Stomach (tissue), 9 donors: ENCODE results near the gene BAG1. TPM values are rescaled to one million over a fixed set of nuclear protein-coding genes. Genes with fewer than 3 reads are reported as not detected.
A peak's percentile ranks its signal among the peaks of the same experiment; 100 is the strongest.

Experiments
- DNase-seq, 2 donors: peaks; one replicate each; pipeline versions ENCODE4 v3.0.0 to v3.0.0-alpha.2; 2013 to 2019
- H3K27ac ChIP-seq, 5 donors: fragments of 200-600 bp in 4 of 5; sonication (generic) in 4 of 5; one replicate each; pipeline ENCODE4 v1.5.1; 2013 to 2019; ENCODE audit warnings: mild to moderate bottlenecking in 1 of 5, moderate library complexity in 1 of 5
- H3K27me3 ChIP-seq, 3 donors: fragments of 200-600 bp; sonication (generic); one replicate each; pipeline ENCODE4 v1.5.1; 2017 to 2019; ENCODE audit warnings: mixed run types in 1 of 3
- H3K36me3 ChIP-seq, 4 donors: fragments of 200-600 bp; sonication (generic); 1 replicate in 3 of 4; 2 replicates in 1 of 4; pipeline ENCODE4 v1.5.1; 2016 to 2019
- H3K4me1 ChIP-seq, 4 donors: fragments of 200-600 bp; sonication (generic); one replicate each; pipeline ENCODE4 v1.5.1; 2016 to 2019
- H3K4me3 ChIP-seq, 4 donors: fragments of 200-600 bp; sonication (generic) in 3 of 4; one replicate each; pipeline ENCODE4 v1.5.1; 2016 to 2019; ENCODE audit warnings: mild to moderate bottlenecking in 1 of 4
- H3K9me3 ChIP-seq, 4 donors: fragments of 200-600 bp; sonication (generic); one replicate each; pipeline ENCODE4 v1.5.1; 2016 to 2019
- EP300 ChIP-seq: sonication (generic); formaldehyde crosslinking; IDR thresholded peaks from one replicate; pipeline ENCODE4 v1.6.1; 2017; ENCODE audit warnings: antibody characterized with exemption
- POLR2A ChIP-seq, 4 donors: fragments of 450-650 bp; IDR thresholded peaks; one replicate each; pipeline ENCODE4 v1.6.1; 2016; ENCODE audit warnings: antibody characterized with exemption in 4 of 4, control low read depth in 2 of 4, mild to moderate bottlenecking in 1 of 4, moderate library complexity in 1 of 4
- POLR2AphosphoS5 ChIP-seq, 3 donors: sonication (generic); formaldehyde crosslinking; IDR thresholded peaks; one replicate each; pipeline ENCODE4 v1.6.1; 2016; ENCODE audit warnings: antibody characterized with exemption in 3 of 3
- WGBS, 5 donors: extraction: QIAGEN DNeasy Blood & Tissue Kit in 3 of 5; methylation state at CpG; one replicate each; pipeline versions ENCODE4 v1.1.5 to v1.1.7; 2013 to 2018; 5-methylcytosine and 5-hydroxymethylcytosine counted together
- intact Hi-C: fragments of 100-400 bp; cut with DNase I; formaldehyde crosslinking; loops from one replicate; pipeline ENCODE4 v1.15.1; 2023; ENCODE audit warnings: low total_unique reads
- polyA plus RNA-seq, 3 donors: library from polyadenylated mRNA; stranded (reverse); fragments of 200-250 nt; gene quantifications; one replicate each; pipeline ENCODE4 v1.2.3, GENCODE V29; 2013
- total RNA-seq, 5 donors: library from RNA; depleted of rRNA; stranded (reverse); fragments of >200 nt; gene quantifications; one replicate each; pipeline versions ENCODE4 v1.1.0 to v1.2.3, GENCODE V29; 2014 to 2016
- TF ChIP-seq, protein P1 (sequence below), 7 experiments: fragments of 450-650 bp in 4 of 7; fragments of 200-600 bp in 3 of 7; sonication (generic) in 3 of 7; IDR thresholded peaks; one replicate each; pipeline ENCODE4 v1.5.1; 2016 to 2019; ENCODE audit warnings: antibody characterized with exemption in 7 of 7, control low read depth in 2 of 7, mild to moderate bottlenecking in 1 of 7
- donor health status: healthy with polysubstance abuse.
- donor health status: Bipolar disorder and iron deficiency.
- donor health status: healthy.

Gene BAG1
- total and polyA plus RNA-seq, 8 donors, result 2.3 to 461 (median 132) TPM

GRCh38 chr9:33289936-33290246 is 25.4 kb upstream of the BAG1 start:
- TF ChIP-seq, protein P1, sequence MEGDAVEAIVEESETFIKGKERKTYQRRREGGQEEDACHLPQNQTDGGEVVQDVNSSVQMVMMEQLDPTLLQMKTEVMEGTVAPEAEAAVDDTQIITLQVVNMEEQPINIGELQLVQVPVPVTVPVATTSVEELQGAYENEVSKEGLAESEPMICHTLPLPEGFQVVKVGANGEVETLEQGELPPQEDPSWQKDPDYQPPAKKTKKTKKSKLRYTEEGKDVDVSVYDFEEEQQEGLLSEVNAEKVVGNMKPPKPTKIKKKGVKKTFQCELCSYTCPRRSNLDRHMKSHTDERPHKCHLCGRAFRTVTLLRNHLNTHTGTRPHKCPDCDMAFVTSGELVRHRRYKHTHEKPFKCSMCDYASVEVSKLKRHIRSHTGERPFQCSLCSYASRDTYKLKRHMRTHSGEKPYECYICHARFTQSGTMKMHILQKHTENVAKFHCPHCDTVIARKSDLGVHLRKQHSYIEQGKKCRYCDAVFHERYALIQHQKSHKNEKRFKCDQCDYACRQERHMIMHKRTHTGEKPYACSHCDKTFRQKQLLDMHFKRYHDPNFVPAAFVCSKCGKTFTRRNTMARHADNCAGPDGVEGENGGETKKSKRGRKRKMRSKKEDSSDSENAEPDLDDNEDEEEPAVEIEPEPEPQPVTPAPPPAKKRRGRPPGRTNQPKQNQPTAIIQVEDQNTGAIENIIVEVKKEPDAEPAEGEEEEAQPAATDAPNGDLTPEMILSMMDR (IDR thresholded peaks at IDR 0.05), result no peak
- no peak for TF ChIP-seq EP300
- TF ChIP-seq POLR2AphosphoS5 (IDR thresholded peaks at IDR 0.05), result no peak
- no peak for TF ChIP-seq POLR2A (IDR thresholded peaks at IDR 0.05)
- no peaks in the 10 kb centered on the region for H3K9me3 ChIP-seq
- H3K36me3 ChIP-seq, result peaks cover 4 to 38% (median 28%) of the 10 kb centered on the region in 4 donors
- WGBS, 5 donors, result 0 to 1% (median 0%) methylated on average over 14 of the region's 14 CpGs
- H3K27ac ChIP-seq, result peak overlapping the region; percentile 93 to 99 (median 98)
- peak overlapping the region; percentile 61 to 84 (median 76) for H3K4me3 ChIP-seq
- intact Hi-C loops, result no loop called here
- DNase-seq, result no peak
- H3K4me1 ChIP-seq, result peaks cover 27 to 70% (median 57%) of the 10 kb centered on the region in 4 donors
- H3K27me3 ChIP-seq, result no peaks in the 10 kb centered on the region

DNA sequence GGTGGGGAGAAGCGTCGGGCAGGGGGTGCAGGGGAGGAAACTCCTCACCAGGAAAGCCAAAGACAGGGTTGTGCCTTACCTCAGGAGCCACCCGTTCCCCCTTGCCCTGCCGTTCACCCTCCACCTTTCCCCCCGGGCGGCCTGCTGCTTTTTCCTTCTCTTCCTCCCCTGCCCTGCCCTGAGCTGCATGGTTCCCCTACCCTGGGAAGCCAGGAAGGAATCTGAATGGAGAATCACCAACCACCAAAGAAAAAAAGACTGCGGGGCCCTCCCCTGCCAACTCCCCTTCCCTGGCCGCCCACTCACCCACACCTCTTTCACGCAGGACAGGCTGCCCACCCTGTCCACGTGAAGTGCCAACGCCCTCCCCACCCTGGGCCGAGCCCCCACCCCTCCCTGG is 25.0 kb upstream of the BAG1 start:
- H3K4me3 ChIP-seq, result peak overlapping the region; percentile 61 to 84 (median 76)
- H3K36me3 ChIP-seq, result peaks cover under 1 to 34% (median 24%) of the 10 kb centered on the region in 4 donors
- intact Hi-C loops, result no loop called here
- 3 to 13% (median 7%) methylated on average over 10 to 12 of the region's 12 CpGs for WGBS, 5 donors
- peaks cover 27 to 66% (median 54%) of the 10 kb centered on the region in 4 donors for H3K4me1 ChIP-seq
- TF ChIP-seq, protein P1 (IDR thresholded peaks at IDR 0.05), result no peak
- TF ChIP-seq EP300, result no peak
- no peak for TF ChIP-seq POLR2A (IDR thresholded peaks at IDR 0.05)
- TF ChIP-seq POLR2AphosphoS5 (IDR thresholded peaks at IDR 0.05), result no peak
- peak overlapping the region; percentile 86 to 99 (median 98) for H3K27ac ChIP-seq
- no peaks in the 10 kb centered on the region for H3K9me3 ChIP-seq
- peak in 1 of 2 donors; percentile 66 for DNase-seq
- H3K27me3 ChIP-seq, result no peaks in the 10 kb centered on the region

GRCh38 chr9:33288828-33289483 is 24.4 kb upstream of the BAG1 start:
- peak in 1 of 2 donors; percentile 34 for DNase-seq
- H3K36me3 ChIP-seq, result peaks cover 0 to 29% (median 24%) of the 10 kb centered on the region in 4 donors

GRCh38 chr9:33288235-33288634 is 23.7 kb upstream of the BAG1 start:
- Histone ChIP-seq H3K36me3 (peaks cover 4 to 30% (median 27%) of the 10 kb centered on the region in 4 donors), H3K27ac (peak overlapping the region in 4 of 5 donors; percentile 94 to 99 (median 98)), H3K27me3 (no peaks in the 10 kb centered on the region), H3K4me3 (no peak overlapping the region), H3K9me3 (no peaks in the 10 kb centered on the region), H3K4me1 (peaks cover 27 to 53% (median 46%) of the 10 kb centered on the region in 4 donors)
- 41 to 77% (median 60%) methylated on average over 4 of the region's 4 CpGs for WGBS, 5 donors
- peak in 1 of 2 donors; percentile 30 for DNase-seq
- intact Hi-C loops, result no loop called here
- TF ChIP-seq POLR2A (IDR thresholded peaks at IDR 0.05), result no peak
- TF ChIP-seq, protein P1 (IDR thresholded peaks at IDR 0.05), result no peak
- TF ChIP-seq POLR2AphosphoS5 (IDR thresholded peaks at IDR 0.05), result no peak
- no peak for TF ChIP-seq EP300

More at GRCh38 chr9:33288828-33289483, 24.4 kb upstream of the BAG1 start:
- Histone ChIP-seq H3K27ac (peak overlapping the region; percentile 86 to 99 (median 98)), H3K9me3 (no peaks in the 10 kb centered on the region), H3K4me3 (peak overlapping the region in 3 of 4 donors; percentile 61 to 84 (median 83)), H3K27me3 (no peaks in the 10 kb centered on the region), H3K4me1 (peaks cover 27 to 60% (median 52%) of the 10 kb centered on the region in 4 donors)
- WGBS, 5 donors, result 69 to 80% (median 71%) methylated on average over 6 to 14 of the region's 14 CpGs
- intact Hi-C loops, result no loop called here
- TF ChIP-seq POLR2AphosphoS5 (IDR thresholded peaks at IDR 0.05), result no peak
- TF ChIP-seq EP300, result no peak
- TF ChIP-seq, protein P1 (IDR thresholded peaks at IDR 0.05), result no peak
- no peak for TF ChIP-seq POLR2A (IDR thresholded peaks at IDR 0.05)
